GM19025 (cell line): ENCODE data around the gene ZNF839.
"Not testable (repeated sequence)": the region's sequence is repeated elsewhere in the genome, so short reads cannot be mapped to it uniquely, and the experiment has no call there.

Experiments
- ATAC-seq: cut with Tn5 transposase; IDR thresholded peaks from one replicate; pipeline ENCODE4 v1.9.1; 2021; ENCODE audit warnings: mild to moderate bottlenecking, low read depth, moderate library complexity; ENCODE audit not compliant: unreplicated experiment

The ZNF839 gene

GRCh38 chr14:102319351-102320032, at the start of gene ZNF839:
TSS of gene ZNF839 (plus strand) at chr14:102319746. CDS start at chr14:102319766, 20 bp downstream.
- peak; percentile 46 for ATAC-seq

GRCh38 chr14:102272392-102272791, 47.2 kb upstream of the ZNF839 start:
- no peak for ATAC-seq

GRCh38 chr14:102275866-102276265, 43.7 kb upstream of the ZNF839 start:
- no peak for ATAC-seq

- ATAC-seq, result no peak
Measured at GRCh38 chr14:102277874-102278630, 41.5 kb upstream of the ZNF839 start.

GRCh38 chr14:102278631-102278935, 41.0 kb upstream of the ZNF839 start:
- no peak for ATAC-seq

- ATAC-seq, result no peak
Measured at GRCh38 chr14:102279282-102279681, 40.3 kb upstream of the ZNF839 start.

GRCh38 chr14:102279688-102280348, 39.7 kb upstream of the ZNF839 start:
- ATAC-seq, result no peak

- ATAC-seq, result no peak
Measured at GRCh38 chr14:102280376-102280962, 39.1 kb upstream of the ZNF839 start.

- no peak for ATAC-seq
Measured at GRCh38 chr14:102282751-102283465, 36.6 kb upstream of the ZNF839 start.

- ATAC-seq, result no peak
Measured at GRCh38 chr14:102283631-102284129, 35.9 kb upstream of the ZNF839 start.

- ATAC-seq, result no peak
Measured at GRCh38 chr14:102285106-102285505, 34.4 kb upstream of the ZNF839 start.

- no peak for ATAC-seq
Measured at GRCh38 chr14:102288139-102288538, 31.4 kb upstream of the ZNF839 start.

GRCh38 chr14:102292441-102292840, 27.1 kb upstream of the ZNF839 start:
- ATAC-seq, result no peak

- ATAC-seq, result no peak
Measured at GRCh38 chr14:102293781-102294180, 25.8 kb upstream of the ZNF839 start.

GRCh38 chr14:102295270-102295669, 24.3 kb upstream of the ZNF839 start:
- ATAC-seq, result no peak

- ATAC-seq, result no peak
Measured at GRCh38 chr14:102297436-102298170, 21.9 kb upstream of the ZNF839 start.

- not testable (repeated sequence) for ATAC-seq
Measured at GRCh38 chr14:102298303-102299070, 21.1 kb upstream of the ZNF839 start.

GRCh38 chr14:102303664-102304063, 15.9 kb upstream of the ZNF839 start:
- ATAC-seq, result no peak
